BLaER1 (cell line): ENCODE results near the gene PTPRCAP.

Source experiments
- H3K27ac ChIP-seq: shearing (Covaris generic); formaldehyde crosslinking; 2 replicates; pipeline ENCODE4 v1.8.1; 2022
- H3K27me3 ChIP-seq: shearing (Covaris generic); formaldehyde crosslinking; 2 replicates; pipeline ENCODE4 v1.8.1; 2022
- H3K36me3 ChIP-seq: shearing (Covaris generic); formaldehyde crosslinking; 2 replicates; pipeline ENCODE4 v1.8.1; 2022
- H3K4me1 ChIP-seq: shearing (Covaris generic); formaldehyde crosslinking; 2 replicates; pipeline ENCODE4 v1.8.1; 2022
- H3K4me2 ChIP-seq: shearing (Covaris generic); formaldehyde crosslinking; 2 replicates; pipeline ENCODE4 v1.8.1; 2022
- H3K4me3 ChIP-seq: shearing (Covaris generic); formaldehyde crosslinking; 2 replicates; pipeline ENCODE4 v1.8.1; 2022
- H3K9ac ChIP-seq: shearing (Covaris generic); formaldehyde crosslinking; 2 replicates; pipeline ENCODE4 v1.8.1; 2022
- H3K9me3 ChIP-seq: shearing (Covaris generic); formaldehyde crosslinking; 2 replicates; pipeline ENCODE4 v1.8.1; 2022
- H4K20me1 ChIP-seq: shearing (Covaris generic); formaldehyde crosslinking; 2 replicates; pipeline ENCODE4 v1.8.1; 2022
- Cebpa-rat ChIP-seq: shearing (Covaris generic); IDR thresholded peaks from 2 replicates; pipeline ENCODE4 v1.8.1; 2022

The PTPRCAP gene

DNA sequence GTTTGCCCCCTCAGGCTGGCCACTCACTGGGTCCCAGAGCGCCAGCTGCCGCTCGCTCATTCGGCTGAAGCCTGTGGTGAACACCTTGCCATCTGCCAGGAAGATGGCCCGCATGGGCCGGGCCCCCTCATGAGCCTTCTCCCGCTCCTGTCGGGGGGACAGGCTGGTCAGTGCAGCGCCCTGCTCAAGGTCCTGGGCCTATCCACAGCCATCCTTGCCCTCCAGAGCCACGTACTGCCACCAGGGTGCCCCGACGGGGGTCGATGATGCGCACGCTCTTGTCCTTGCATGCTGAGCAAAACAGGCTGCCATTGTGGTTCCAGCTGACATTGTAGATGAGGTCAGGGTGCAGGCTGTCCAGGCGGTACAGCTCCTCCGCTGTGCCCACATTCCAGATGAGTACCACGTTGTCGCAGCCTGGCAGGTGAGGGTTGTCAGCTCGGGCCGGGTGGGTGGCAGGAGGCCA, 3.6 kb upstream of the PTPRCAP start:
- peak overlapping the region; percentile 64 for H3K9ac ChIP-seq

DNA sequence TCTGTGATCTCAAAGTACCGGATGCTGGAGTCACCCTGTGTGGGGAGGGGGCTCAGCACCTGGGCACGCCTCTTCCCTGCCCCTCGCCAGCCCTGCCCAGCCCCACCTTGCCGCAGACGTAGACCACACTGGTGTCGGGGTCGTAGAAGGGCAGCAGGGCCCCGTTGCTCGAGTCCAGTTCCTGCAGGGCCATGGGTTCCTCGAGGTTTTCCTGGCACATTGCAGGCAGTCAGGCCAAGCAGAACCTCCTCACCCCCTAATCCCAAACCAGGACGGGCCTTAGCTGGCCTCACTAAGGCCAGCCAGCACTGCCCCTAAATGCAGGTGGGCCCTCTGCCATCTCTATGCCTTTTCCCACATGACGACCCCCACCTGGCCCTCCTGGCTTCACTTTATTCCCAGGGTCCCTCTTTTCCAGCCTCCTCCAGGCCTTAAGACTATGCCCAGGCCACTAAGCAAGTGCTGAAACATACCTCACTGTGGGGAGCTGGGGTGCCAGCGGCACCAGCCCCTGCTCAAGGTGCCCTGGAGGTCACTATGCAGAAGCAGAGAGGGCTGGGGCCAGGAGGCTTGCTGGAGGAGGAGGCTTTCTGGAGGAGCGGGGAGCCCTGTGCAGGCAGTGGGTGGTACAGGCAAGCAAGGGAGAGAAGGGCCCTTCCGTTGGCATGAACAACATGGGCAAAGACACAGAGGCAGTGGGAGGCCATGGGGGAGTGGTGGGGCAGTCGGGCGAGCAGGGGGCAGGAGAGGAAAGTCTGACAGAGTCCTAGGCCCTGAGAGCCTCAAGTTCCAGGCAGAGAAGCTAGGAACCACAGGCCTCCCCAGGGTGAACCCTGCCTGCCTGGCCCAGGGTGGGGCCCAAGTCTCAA, 3.0 kb upstream of the PTPRCAP start:
- peak overlapping the region; percentile 79 for H3K27ac ChIP-seq
- peak overlapping the region; percentile 28; the same call in 1 of the 2 replicates for H3K4me3 ChIP-seq
- H4K20me1 ChIP-seq = peaks cover 13% of the 10 kb centered on the region
- no peaks in the 10 kb centered on the region for H3K27me3 ChIP-seq
- H3K9me3 ChIP-seq = no peaks in the 10 kb centered on the region
- H3K9ac ChIP-seq = peak overlapping the region; percentile 64
- no peak for TF ChIP-seq Cebpa-rat
- H3K4me1 ChIP-seq = peaks cover 90% of the 10 kb centered on the region
- peaks cover 8% of the 10 kb centered on the region for H3K36me3 ChIP-seq
- peak overlapping the region; percentile 97 for H3K4me2 ChIP-seq

More for the DNA sequence above, 3.6 kb upstream of the PTPRCAP start:
- Histone ChIP-seq H3K4me1 (peaks cover 90% of the 10 kb centered on the region), H3K27me3 (no peaks in the 10 kb centered on the region), H4K20me1 (peaks cover 7% of the 10 kb centered on the region), H3K36me3 (peaks cover 1% of the 10 kb centered on the region), H3K9me3 (no peaks in the 10 kb centered on the region), H3K27ac (peak overlapping the region; percentile 79), H3K4me3 (peak overlapping the region; percentile 28; the same call in 1 of the 2 replicates), H3K4me2 (peak overlapping the region; percentile 97)
- no peak for TF ChIP-seq Cebpa-rat

- H4K20me1 ChIP-seq = peaks cover 22% of the 10 kb centered on the region
- peak overlapping the region; percentile 97 for H3K4me2 ChIP-seq
- no peaks in the 10 kb centered on the region for H3K9me3 ChIP-seq
- peaks cover 17% of the 10 kb centered on the region for H3K36me3 ChIP-seq
- TF ChIP-seq Cebpa-rat = no peak
- H3K4me1 ChIP-seq = peaks cover 90% of the 10 kb centered on the region
- H3K27ac ChIP-seq = peak overlapping the region; percentile 99
- H3K27me3 ChIP-seq = no peaks in the 10 kb centered on the region
- peak overlapping the region; percentile 25; the same call in 1 of the 2 replicates for H3K4me3 ChIP-seq
- peak overlapping the region; percentile 64 for H3K9ac ChIP-seq
Measured at GRCh38 chr11:67439321-67440228, 2.1 kb upstream of the PTPRCAP start.

GRCh38 chr11:67438158-67438902, 848 bp upstream of the PTPRCAP start:
- H3K4me1 ChIP-seq = peaks cover 93% of the 10 kb centered on the region
- peaks cover 35% of the 10 kb centered on the region for H4K20me1 ChIP-seq
- no peaks in the 10 kb centered on the region for H3K27me3 ChIP-seq
- H3K4me2 ChIP-seq = peak overlapping the region; percentile 97
- H3K9ac ChIP-seq = peak overlapping the region; percentile 94
- TF ChIP-seq Cebpa-rat = no peak
- H3K27ac ChIP-seq = peak overlapping the region; percentile 99
- H3K36me3 ChIP-seq = peaks cover 29% of the 10 kb centered on the region
- no peaks in the 10 kb centered on the region for H3K9me3 ChIP-seq
- peak overlapping the region; percentile 77 for H3K4me3 ChIP-seq

DNA sequence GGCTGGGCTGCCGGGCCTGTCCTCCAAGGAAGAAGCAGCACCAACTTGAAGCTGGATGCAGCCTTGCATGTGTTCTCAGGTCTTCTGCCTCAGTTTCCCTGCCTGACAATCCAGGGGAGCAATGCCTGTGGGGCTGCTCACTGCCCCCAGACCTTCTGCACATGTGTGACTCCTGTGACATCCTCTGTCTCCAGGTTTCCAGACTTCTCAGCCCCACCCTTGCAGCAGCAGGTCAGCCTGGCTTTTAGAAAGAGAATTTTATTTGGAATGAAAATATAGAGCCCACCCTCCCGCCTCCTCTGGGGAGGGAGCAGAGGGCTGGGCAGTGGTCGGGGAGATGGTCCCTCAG, 301 bp upstream of the PTPRCAP start:
- H3K9me3 ChIP-seq = no peaks in the 10 kb centered on the region
- H3K9ac ChIP-seq = peak overlapping the region; percentile 94
- TF ChIP-seq Cebpa-rat = no peak
- H3K27ac ChIP-seq = peak overlapping the region; percentile 99
- peaks cover 96% of the 10 kb centered on the region for H3K4me1 ChIP-seq
- H4K20me1 ChIP-seq = peaks cover 40% of the 10 kb centered on the region
- peaks cover 35% of the 10 kb centered on the region for H3K36me3 ChIP-seq
- peak overlapping the region; percentile 97 for H3K4me2 ChIP-seq
- no peaks in the 10 kb centered on the region for H3K27me3 ChIP-seq
- peak overlapping the region; percentile 77 for H3K4me3 ChIP-seq

DNA sequence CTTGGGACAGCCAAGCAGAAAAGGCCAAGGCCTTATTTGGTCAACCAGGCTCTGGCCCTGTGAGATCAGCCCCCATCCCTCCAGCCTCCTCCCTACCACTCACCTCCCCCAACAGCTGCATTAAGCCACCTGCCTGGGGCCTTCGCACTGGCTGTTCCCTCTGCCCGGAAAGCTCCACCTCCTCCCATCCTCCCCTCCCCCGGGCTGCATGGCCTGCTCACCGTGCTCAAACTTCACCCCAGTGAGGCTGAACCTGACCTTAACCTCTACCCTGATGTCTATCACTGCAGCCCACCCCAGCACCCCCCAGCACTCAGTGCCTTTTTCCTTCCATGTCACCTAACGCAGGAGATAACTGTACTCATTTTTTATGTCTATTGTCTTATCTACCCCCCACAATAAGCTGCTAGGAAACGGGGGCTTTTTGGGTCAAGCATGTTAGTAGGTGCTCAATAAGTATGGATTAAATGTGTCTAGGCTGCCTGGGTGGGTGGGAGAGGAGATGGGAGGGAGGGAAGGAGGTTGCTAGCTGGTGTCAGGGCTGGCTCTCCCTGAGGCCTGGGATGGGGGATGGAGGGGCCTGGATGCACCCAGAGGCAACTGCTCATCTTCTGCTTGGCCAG, 912 bp downstream of the PTPRCAP start:
- peak overlapping the region; percentile 77 for H3K4me3 ChIP-seq
- no peak for TF ChIP-seq Cebpa-rat
- no peaks in the 10 kb centered on the region for H3K27me3 ChIP-seq
- H3K27ac ChIP-seq = peak overlapping the region; percentile 99
- H3K9me3 ChIP-seq = no peaks in the 10 kb centered on the region
- peaks cover 96% of the 10 kb centered on the region for H3K4me1 ChIP-seq
- peaks cover 47% of the 10 kb centered on the region for H3K36me3 ChIP-seq
- peak overlapping the region; percentile 97 for H3K4me2 ChIP-seq
- H4K20me1 ChIP-seq = peaks cover 52% of the 10 kb centered on the region
- peak overlapping the region; percentile 94 for H3K9ac ChIP-seq

DNA sequence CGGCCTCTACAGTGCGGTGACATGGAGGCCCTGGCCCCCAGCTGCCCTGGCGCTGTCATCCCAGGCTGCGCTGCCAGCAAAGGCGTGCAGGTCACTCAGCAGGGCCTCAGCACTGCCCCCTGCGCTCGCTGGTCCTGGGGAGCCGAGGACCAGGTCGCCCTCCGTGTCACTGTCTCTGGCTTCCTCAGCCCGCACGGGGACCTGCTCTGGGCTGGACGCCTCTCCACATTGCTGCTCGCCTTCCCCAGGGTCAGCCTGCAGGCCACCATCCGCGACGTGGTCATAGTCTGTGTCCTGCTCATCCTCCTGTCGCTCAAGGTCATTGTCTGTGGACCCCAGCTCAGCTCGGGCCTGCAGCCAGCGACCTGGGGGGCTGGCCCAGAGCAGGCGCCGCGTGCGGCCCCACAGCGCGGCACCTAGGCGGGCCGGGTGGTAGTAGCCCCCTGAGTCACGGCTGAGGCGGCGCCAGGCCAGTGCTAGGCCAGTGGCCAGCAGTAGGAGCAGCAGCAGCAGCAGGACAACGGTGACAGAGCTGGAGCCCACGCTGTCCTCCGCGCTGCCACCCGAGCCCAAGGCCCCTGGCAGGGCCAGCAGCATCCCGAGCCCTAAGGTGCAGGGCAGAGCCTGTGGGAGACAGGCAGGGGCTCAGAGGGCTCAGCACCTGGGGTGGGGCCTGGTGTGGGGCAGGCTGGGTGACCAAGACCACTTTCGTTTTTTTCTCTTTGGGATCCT, 1.6 kb downstream of the PTPRCAP start:
- H3K4me2 ChIP-seq = peak overlapping the region; percentile 97
- H3K27ac ChIP-seq = peak overlapping the region; percentile 99
- peaks cover 59% of the 10 kb centered on the region for H4K20me1 ChIP-seq
- peaks cover 53% of the 10 kb centered on the region for H3K36me3 ChIP-seq
- peak overlapping the region; percentile 77 for H3K4me3 ChIP-seq
- no peaks in the 10 kb centered on the region for H3K9me3 ChIP-seq
- no peaks in the 10 kb centered on the region for H3K27me3 ChIP-seq
- H3K9ac ChIP-seq = peak overlapping the region; percentile 94
- no peak for TF ChIP-seq Cebpa-rat
- peaks cover 89% of the 10 kb centered on the region for H3K4me1 ChIP-seq

GRCh38 chr11:67435031-67435726, 2.3 kb downstream of the PTPRCAP start:
- H3K4me1 ChIP-seq = peaks cover 82% of the 10 kb centered on the region
- peaks cover 66% of the 10 kb centered on the region for H4K20me1 ChIP-seq
- H3K27ac ChIP-seq = peak overlapping the region; percentile 99

More at GRCh38 chr11:67435031-67435726, 2.3 kb downstream of the PTPRCAP start:
- Histone ChIP-seq H3K36me3 (peaks cover 61% of the 10 kb centered on the region), H3K9ac (peak overlapping the region; percentile 94), H3K9me3 (no peaks in the 10 kb centered on the region), H3K4me2 (peak overlapping the region; percentile 97), H3K27me3 (no peaks in the 10 kb centered on the region), H3K4me3 (peak overlapping the region; percentile 77)
- TF ChIP-seq Cebpa-rat = no peak
